Measurements from ENCODE around the gene EPHB2. TPM values are rescaled to one million over a fixed set of nuclear protein-coding genes. Genes with fewer than 3 reads are reported as not detected.

Gene EPHB2
- total RNA-seq, 3 donors from 2014 or later, result 22.7 to 76.7 (median 70.8) TPM

GRCh38 chr1:22778862-22779520, 68.4 kb downstream of the EPHB2 start:
- Histone ChIP-seq H3K4me1 (ENCODE audit: low read depth) (no peaks in the 10 kb centered on the region), H3K4me3 (no peak overlapping the region), H3K9me3 (no peaks in the 10 kb centered on the region), H3K36me3 (ENCODE audit: low read depth) (no peaks in the 10 kb centered on the region)
- DNase-seq (no peak), ATAC-seq (no peak)
- intact Hi-C loops (cut with DNase I, micrococcal nuclease), result no loop called here
- TF ChIP-seq CTCF (IDR thresholded peaks at IDR 0.05), result no peak

- Histone ChIP-seq H3K9me3 (no peaks in the 10 kb centered on the region), H3K4me1 (ENCODE audit: low read depth) (no peaks in the 10 kb centered on the region), H3K4me3 (no peak overlapping the region), H3K36me3 (ENCODE audit: low read depth) (no peaks in the 10 kb centered on the region)
- intact Hi-C loops (cut with DNase I, micrococcal nuclease), result no loop called here
- peak in 2 of 3 donors; percentile 37 to 67 for DNase-seq
- TF ChIP-seq CTCF (IDR thresholded peaks at IDR 0.05), result no peak
- ATAC-seq, result peak; percentile 89
Observed at GRCh38 chr1:22780696-22781095, 70.1 kb downstream of the EPHB2 start.

GRCh38 chr1:22781483-22781882, 70.8 kb downstream of the EPHB2 start:
- no peaks in the 10 kb centered on the region for H3K4me1 ChIP-seq (ENCODE audit: low read depth)
- ATAC-seq, result no peak
- no peak for DNase-seq
- H3K4me3 ChIP-seq, result no peak overlapping the region
- no peak for TF ChIP-seq CTCF (IDR thresholded peaks at IDR 0.05)
- intact Hi-C loops (cut with DNase I, micrococcal nuclease), result no loop called here
- no peaks in the 10 kb centered on the region for H3K36me3 ChIP-seq (ENCODE audit: low read depth)
- no peaks in the 10 kb centered on the region for H3K9me3 ChIP-seq

- no peak for TF ChIP-seq CTCF (IDR thresholded peaks at IDR 0.05)
- ATAC-seq, result no peak
Observed at GRCh38 chr1:22782406-22782805, 71.8 kb downstream of the EPHB2 start.

GRCh38 chr1:22784317-22784716, 73.7 kb downstream of the EPHB2 start:
- ATAC-seq, result no peak
- no peak for TF ChIP-seq CTCF (IDR thresholded peaks at IDR 0.05)
- no peak for DNase-seq
- Histone ChIP-seq H3K4me3 (no peak overlapping the region), H3K36me3 (ENCODE audit: low read depth) (no peaks in the 10 kb centered on the region), H3K4me1 (ENCODE audit: low read depth) (peaks cover 9% of the 10 kb centered on the region), H3K9me3 (no peaks in the 10 kb centered on the region)
- intact Hi-C loops (cut with DNase I, micrococcal nuclease), result no loop called here

More at GRCh38 chr1:22782406-22782805, 71.8 kb downstream of the EPHB2 start:
- Histone ChIP-seq H3K36me3 (ENCODE audit: low read depth) (no peaks in the 10 kb centered on the region), H3K9me3 (no peaks in the 10 kb centered on the region), H3K4me1 (ENCODE audit: low read depth) (no peaks in the 10 kb centered on the region), H3K4me3 (no peak overlapping the region)
- intact Hi-C loops (cut with DNase I, micrococcal nuclease), result no loop called here
- DNase-seq, result no peak

- DNase-seq, result no peak
- intact Hi-C loops (cut with DNase I, micrococcal nuclease), result no loop called here
- Histone ChIP-seq H3K4me1 (ENCODE audit: low read depth) (peaks cover 9% of the 10 kb centered on the region), H3K36me3 (ENCODE audit: low read depth) (no peaks in the 10 kb centered on the region), H3K4me3 (no peak overlapping the region), H3K9me3 (no peaks in the 10 kb centered on the region)
- no peak for ATAC-seq
- TF ChIP-seq CTCF (IDR thresholded peaks at IDR 0.05), result no peak
Observed at GRCh38 chr1:22784737-22785136, 74.1 kb downstream of the EPHB2 start.
